ENCODE results near the gene TMEM63B. TPM values are rescaled to one million over a fixed set of nuclear protein-coding genes. Genes with fewer than 3 reads are reported as not detected.

Gene TMEM63B
- total RNA-seq, 1 donor from 2014 or later = 51.2 TPM

DNA sequence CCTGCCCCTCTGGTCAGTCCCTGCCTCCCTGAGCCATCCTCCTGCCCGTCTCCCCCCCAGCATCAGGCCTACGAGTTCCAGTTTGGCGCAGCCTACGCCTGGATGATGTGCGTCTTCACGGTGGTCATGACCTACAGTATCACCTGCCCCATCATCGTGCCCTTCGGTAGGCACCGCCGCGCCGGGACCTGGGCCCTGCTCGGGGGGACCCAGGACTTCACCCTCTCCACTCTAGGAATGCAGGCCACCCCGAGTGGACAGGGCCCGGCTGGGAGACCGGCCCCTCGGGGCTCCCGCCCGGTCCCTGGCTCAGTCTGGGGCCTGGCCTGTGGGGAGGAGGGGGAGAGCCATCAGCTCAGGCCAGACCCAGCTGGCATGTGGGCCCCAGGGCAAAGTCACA, 25.2 kb downstream of the TMEM63B start:
- Mint-ChIP-seq H3K4me1 (peaks cover 4% of the 10 kb centered on the region), H3K27me3 (ENCODE audit: low read depth) (no peaks in the 10 kb centered on the region), H3K27ac (ENCODE audit: unreplicated experiment) (no peak overlapping the region), H3K9me3 (no peaks in the 10 kb centered on the region), H3K36me3 (ENCODE audit: low read depth) (peaks cover 10% of the 10 kb centered on the region), H3K4me3 (no peak overlapping the region)
- TF ChIP-seq CTCF (conservative IDR thresholded peaks at IDR 0.05) = no peak
- no peak for DNase-seq (ENCODE audit: low read depth, low spot score)

DNA sequence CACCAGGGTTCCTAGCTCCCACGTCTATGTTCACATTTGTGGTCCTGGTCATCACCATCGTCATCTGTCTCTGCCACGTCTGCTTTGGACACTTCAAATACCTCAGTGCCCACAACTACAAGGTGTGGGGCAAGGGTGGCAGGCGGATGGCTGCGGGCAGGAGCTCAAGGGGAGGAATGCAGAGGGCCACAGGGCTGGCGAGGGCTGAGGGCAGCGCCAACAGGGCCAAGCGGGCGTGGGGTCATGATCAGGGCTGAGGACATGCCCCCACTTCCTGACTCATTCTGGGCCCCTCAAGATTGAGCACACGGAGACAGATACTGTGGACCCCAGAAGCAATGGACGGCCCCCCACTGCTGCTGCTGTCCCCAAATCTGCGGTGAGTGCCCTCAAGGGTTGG, 26.7 kb downstream of the TMEM63B start:
- Mint-ChIP-seq H3K9me3 (no peaks in the 10 kb centered on the region), H3K27ac (ENCODE audit: unreplicated experiment) (no peak overlapping the region), H3K4me1 (peaks cover 4% of the 10 kb centered on the region), H3K36me3 (ENCODE audit: low read depth) (peaks cover 6% of the 10 kb centered on the region), H3K27me3 (ENCODE audit: low read depth) (no peaks in the 10 kb centered on the region), H3K4me3 (no peak overlapping the region)
- no peak for TF ChIP-seq CTCF (conservative IDR thresholded peaks at IDR 0.05)
- no peak for DNase-seq (ENCODE audit: low read depth, low spot score)

- no peak for TF ChIP-seq CTCF (conservative IDR thresholded peaks at IDR 0.05)
- H3K9me3 Mint-ChIP-seq = no peaks in the 10 kb centered on the region
- H3K36me3 Mint-ChIP-seq (ENCODE audit: low read depth) = no peaks in the 10 kb centered on the region
- H3K4me1 Mint-ChIP-seq = peaks cover 4% of the 10 kb centered on the region
- no peak overlapping the region for H3K27ac Mint-ChIP-seq (ENCODE audit: unreplicated experiment)
- H3K27me3 Mint-ChIP-seq (ENCODE audit: low read depth) = no peaks in the 10 kb centered on the region
- DNase-seq (ENCODE audit: low read depth, low spot score) = no peak
- peak overlapping the region; percentile 11 for H3K4me3 Mint-ChIP-seq
Measured at GRCh38 chr6:44156494-44157151, 29.3 kb downstream of the TMEM63B start.

DNA sequence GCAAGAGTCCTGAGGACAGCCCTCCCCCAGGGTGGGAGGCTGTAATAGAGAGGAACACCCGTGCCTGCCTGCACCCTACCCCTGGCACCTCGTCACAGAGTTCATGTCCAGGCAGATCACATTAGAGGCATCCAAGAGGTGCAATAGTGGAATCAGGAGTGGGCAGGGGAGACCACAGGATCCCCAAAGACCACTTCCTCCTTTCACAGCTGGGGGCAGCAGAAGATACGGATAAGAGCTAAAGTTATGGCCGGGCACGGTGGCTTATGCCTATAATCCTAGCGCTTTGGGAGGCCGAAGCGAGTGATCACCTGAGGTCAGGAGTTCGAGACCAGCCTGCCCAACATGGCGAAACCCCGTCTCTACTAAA, 29.8 kb downstream of the TMEM63B start:
- Mint-ChIP-seq H3K4me3 (peak overlapping the region; percentile 11), H3K9me3 (no peaks in the 10 kb centered on the region), H3K4me1 (peaks cover 4% of the 10 kb centered on the region), H3K27ac (ENCODE audit: unreplicated experiment) (no peak overlapping the region), H3K36me3 (ENCODE audit: low read depth) (no peaks in the 10 kb centered on the region), H3K27me3 (ENCODE audit: low read depth) (no peaks in the 10 kb centered on the region)
- no peak for DNase-seq (ENCODE audit: low read depth, low spot score)
- TF ChIP-seq CTCF (conservative IDR thresholded peaks at IDR 0.05) = no peak

- Mint-ChIP-seq H3K4me3 (no peak within 1 kb of the TSS), H3K27me3 (ENCODE audit: low read depth) (no peaks in the 10 kb centered on the region), H3K4me1 (peaks cover 8% of the 10 kb centered on the region), H3K9me3 (no peaks in the 10 kb centered on the region), H3K27ac (ENCODE audit: unreplicated experiment) (no peak within 1 kb of the TSS), H3K36me3 (ENCODE audit: low read depth) (no peaks in the 10 kb centered on the region)
- DNase-seq (ENCODE audit: low read depth, low spot score) = no peak
- TF ChIP-seq CTCF (conservative IDR thresholded peaks at IDR 0.05) = no peak
Measured at GRCh38 chr6:44158770-44159228, 31.4 kb downstream of the TMEM63B start, which contains the start of gene CAPN11. CAPN11 (plus strand) TSS chr6:44158820; CDS start chr6:44158849, 29 bp downstream.
